NCI-H748 (cell line): ENCODE measurements around the gene NRXN3.

Experiments used
- DNase-seq: peaks from one replicate; lab custom pipeline; 2025; ENCODE audit not compliant: unreplicated experiment; lab: John Stamatoyannopoulos, UW

NRXN3 gene

DNA sequence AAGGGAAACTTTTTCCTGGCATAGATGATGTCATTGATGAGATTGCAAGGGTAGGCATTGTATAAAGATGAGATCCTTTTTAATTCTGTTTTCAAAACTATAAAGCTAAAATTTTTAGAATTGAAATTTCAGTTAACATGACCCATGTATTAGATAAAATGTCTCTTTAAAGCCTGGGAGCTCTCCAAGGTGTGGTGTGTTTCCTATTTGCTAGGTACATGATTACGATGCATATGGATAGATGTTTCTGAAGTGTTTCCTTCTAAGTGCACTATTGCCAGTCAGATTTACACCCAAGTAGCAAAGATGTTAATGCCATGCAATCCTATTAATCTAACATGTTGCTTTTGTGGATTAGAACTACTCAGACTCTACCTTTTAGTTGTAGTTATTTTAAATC lies 1206.4 kb downstream of the NRXN3 start:
- no peak for DNase-seq

DNA sequence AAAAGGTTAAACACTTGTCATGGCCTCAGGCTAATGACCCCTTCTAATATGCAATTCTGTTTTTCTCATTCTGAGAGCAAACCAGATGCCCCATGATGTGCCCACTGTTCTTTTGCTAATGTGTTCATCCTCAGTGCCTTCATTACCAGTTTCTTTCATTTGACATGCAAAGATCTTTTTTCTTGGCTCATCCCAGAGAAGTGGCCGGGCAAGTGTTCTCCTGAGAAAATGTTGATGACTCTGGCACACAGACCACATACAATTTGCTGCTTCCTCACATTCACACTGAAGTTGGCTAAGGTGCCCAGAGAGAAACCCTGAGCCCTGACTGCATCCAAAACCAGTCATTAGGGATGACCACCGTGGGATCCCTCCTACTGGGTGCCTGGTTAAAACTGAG lies 1207.8 kb downstream of the NRXN3 start:
- no peak for DNase-seq

DNA sequence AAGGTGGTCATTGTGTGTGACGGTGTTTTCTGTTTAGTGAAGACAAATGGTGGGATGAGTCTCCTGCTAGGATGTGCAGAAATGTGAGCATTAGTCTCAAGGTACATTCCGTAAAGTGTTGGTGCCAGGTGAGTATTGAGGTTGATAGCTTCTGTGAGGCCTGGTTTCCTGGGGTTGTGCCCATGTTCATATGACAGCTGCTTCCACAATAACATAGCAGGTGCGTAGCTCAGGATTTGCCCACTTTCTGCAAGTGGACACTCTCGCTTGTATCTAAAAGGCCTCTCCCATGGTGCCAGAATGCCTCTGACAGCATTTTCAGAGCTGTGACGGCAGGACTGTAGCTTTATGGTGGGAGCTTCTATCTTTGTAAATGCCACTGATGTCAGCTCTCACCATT lies 1209.1 kb downstream of the NRXN3 start:
- no peak for DNase-seq

DNA sequence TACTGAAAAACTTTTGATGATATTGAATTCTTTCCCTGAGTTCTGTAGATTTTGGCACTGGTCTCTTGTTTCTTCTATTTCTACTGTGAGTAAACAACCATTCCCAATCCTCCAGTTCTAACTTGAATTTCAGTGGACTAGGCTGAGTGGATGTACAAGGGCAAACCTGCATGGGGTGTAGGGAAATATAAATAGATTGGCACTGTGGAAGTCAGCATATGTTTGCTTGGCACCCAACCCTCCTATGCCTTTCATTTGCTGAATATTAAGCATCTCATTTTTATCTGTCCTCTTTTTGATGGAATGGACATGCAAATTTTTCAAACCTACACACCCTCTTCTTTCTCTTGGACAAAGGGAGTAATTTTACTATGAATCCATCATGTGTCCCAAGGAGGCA lies 1212.9 kb downstream of the NRXN3 start:
- no peak for DNase-seq

DNA sequence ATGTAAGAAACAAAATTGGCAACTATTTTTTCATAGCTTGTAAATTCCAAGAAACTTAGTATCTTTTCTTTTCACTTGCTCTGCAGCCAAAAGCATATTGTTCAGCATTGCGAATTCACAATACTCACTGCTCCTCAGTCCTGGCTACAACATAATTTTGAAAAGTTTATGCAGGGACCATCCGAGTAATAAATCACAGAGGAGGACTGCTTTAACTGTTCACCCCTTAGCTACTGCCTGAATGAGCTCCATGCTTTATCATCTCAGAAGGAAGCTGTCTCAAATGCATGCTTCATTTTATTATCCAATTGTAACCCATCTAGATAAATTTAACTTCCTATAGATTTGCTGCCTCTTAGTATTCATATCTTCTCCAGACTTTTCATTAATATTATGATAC lies 1213.3 kb downstream of the NRXN3 start:
- no peak for DNase-seq

DNA sequence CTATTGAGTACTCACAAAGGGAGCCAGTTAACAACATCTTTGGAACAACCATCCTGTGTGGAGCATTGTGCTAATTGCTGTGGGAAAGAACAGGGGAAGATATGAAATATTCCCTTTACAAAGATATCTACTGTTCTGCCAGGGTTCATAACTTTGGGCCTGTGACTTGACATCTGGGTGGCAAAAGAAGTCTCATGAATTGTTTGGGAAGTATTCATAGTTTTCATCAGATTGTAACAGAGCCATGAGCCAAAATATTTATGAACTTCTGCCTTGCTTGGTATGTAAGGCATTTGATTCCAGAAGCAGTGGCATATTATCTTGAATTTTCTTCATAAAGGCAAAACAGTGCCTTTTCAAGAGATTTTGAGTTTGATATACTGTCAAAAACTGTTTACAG lies 1224.9 kb downstream of the NRXN3 start:
- DNase-seq, result no peak

DNA sequence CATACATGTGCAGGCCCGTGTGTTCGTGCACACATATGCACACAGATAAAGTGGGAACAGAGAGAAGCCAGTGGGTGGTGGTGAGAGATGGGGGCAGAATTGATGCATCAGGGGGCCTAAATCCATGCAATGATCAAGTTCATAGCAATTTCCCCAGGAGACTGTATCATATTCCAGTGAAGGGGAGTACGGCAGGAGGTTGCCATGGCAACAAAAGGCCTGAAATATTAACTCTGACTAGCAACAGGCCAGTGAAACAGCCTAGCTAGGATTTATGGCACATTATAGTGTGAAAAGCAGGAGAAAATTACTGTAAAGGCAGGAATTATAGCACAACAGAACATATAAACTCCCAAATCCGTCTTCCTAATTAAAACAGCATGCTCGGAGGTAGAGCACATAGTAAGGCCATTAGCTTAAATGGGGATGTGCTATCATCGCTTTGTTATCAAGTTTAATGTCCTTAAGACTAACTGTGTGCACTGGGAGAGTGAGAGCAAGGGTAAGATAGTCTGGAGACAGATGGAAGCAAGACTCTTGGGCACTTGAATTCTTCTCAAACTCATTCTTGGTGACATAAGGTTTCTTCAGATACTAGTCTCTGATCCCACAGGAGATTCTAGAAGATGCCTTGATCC lies 1234.8 kb downstream of the NRXN3 start:
- DNase-seq, result peak; percentile 62

DNA sequence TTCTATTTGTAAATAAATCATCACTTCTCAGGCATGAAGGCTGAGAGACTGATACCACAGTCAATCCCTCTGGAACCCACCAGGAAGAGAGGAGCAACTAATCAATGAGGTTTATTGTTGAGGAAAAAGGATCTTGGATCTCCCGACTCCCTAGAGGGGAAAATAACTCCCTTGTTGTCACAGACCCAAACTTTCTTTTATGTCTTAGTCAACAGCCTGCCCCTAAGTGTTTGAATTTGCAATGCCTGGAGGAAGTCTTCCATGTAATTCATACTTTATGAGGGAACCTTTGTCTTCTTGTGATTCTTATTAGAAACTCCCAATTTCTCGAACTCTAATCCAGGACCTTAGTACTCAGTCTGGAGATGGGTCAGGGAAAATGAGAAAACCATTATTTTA lies 1235.3 kb downstream of the NRXN3 start:
- DNase-seq, result no peak

DNA sequence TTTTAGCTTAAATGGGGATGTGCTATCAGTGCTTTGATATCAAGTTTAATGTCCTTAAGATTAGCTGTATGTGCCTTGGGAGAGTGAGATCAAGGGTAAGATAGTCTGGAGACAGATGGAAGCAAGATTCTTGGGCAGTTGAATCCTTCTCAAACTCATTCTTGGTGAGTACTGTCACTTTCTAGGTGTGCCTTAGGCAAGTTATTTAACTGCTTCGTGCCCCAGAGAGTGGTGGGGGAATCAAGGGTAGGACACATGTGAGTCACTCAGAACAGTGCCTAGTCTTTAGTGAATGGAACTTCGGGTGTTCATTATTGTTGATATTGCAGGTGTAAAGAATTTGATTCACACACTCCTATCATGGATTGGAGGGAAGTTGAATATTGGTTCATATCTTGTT lies 1237.4 kb downstream of the NRXN3 start:
- no peak for DNase-seq

DNA sequence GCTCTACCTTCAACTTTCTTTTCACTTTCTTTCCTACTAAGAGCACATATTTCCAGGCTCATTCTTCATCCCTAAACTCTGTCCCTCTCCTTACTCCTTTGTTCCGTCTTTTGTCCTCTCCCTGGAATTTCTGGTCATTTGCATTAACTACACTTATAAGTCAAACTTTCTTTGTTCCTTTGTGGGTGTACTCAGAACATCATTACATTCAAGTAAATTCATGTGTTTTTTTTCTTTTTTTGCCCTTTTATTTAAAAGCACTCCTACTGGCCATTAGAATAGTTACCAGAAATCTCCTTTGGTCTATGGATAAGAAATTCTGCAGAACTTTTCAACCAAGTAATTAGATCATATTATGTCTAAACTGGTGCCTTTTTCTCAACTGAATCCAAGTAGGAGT lies 1238.5 kb downstream of the NRXN3 start:
- DNase-seq, result no peak

DNA sequence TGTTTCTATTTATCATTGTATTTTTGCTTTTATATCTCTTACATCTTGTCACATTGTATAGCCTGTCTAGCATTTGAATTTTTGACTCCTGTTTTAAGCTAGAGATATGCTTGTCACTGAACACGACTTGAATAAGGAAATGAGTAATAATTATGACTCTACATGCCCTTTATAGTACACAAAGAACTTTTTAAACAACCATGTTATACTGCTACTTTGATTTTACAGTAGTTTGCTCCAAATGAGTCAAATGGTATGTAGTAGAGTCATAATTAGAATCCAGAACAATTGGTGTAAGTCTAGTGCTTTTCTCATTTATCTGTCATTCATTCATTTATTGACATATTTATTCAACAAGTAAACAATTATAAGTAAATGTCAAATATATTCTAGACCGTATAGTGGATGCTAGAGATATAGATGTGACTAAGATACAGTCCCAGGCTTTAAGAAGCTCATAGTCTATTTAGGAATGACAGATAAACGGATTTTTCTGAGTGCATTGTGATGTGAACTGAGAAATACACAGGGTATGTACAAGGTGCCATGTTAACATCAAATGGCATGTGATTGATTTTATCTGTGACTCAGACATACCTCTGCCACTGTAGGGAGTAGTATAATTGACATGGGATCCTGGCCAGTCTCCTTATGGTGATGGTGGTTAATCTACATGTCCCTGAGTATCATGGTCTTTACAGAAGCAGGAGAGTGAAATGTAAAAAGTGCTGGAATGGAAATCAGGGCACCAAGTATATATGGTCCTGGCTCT lies 1241.4 kb downstream of the NRXN3 start:
- DNase-seq, result no peak

DNA sequence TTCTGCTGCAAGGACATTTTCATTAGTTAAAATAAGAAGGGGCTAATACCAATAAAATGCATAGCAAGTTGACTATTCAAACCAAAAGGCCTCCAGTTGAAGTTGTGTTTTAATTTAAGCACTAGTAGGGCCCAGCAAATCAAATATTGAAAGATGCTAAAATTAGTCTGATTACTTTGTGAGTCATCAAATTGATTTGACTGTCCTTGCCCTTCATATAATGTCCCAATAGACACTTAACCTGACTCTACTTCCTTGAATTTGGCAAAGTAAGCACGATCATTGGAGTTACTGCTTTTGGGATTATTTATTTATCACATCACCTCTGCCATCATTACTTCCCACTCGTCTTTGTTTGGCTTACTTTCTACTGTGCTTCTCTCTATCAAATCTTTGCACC lies 1242.6 kb downstream of the NRXN3 start:
- DNase-seq, result no peak

DNA sequence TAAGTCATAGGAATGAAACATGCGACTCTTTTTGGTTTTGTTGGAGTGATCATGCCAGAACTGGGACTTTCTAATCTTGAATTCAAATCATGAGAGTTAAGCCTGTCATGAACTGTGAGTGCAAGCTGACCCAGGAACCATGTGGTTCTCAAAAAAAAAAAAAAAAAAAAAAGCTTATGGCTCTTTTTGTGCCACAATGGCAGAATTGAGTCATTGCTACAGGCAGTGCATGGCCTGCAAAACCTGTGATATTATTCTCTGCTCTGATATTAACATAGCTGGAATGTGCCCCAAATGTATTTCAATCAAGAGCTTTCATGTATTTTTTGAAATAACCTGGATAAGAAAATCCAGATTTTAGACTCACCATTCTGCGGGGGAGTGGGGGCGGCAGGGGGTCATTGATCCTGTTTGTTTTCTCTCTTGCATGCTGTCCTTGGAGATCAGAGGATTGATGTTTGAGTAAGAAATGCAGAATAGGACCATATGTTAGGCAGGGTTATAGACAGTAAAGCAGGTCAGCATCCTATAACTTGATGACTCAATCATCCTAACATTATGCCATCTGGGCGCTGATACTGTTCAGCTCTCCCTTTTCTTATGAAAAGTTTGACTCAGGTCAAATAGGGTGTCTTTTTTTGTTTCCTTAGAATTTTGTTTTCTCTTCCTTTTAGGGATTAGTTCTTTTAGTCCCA lies 1243.7 kb downstream of the NRXN3 start:
- no peak for DNase-seq

DNA sequence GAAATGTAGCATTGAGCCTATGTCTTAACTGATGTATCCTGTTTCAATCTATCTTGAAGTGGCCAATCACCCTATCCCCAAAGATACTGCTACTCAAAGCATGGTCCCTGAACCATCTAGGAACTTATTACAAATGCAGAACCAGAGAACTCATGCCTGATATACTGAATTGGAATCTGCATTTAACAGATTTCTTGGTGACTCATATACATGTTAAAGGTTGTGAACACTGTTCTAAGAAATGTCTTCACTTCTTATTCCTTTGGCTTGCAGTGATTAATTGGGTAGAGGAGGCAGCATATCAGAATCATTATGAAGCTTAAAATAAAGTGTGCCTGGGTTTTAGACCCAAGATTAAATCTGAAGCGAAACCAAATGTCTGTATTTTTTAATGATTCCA lies 1245.6 kb downstream of the NRXN3 start:
- DNase-seq, result no peak

DNA sequence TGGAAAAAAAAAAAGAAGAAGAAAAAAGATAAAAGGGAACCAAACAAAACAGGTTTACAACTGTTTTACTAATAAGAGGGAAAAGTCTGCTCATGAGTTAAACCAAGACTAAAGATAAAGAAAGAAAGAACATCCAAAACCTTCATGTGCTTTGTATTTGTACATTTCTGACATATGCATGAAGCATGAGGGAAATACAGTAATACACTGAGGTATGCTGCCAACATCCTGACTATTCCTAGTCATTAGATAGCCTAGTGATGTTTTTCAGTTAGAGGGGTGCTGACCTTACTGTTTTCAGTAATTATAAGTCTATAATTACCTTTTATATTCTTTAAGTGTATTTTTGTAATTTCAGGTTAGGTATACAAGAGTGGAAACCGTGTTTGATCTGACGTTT lies 1247.8 kb downstream of the NRXN3 start:
- no peak for DNase-seq

DNA sequence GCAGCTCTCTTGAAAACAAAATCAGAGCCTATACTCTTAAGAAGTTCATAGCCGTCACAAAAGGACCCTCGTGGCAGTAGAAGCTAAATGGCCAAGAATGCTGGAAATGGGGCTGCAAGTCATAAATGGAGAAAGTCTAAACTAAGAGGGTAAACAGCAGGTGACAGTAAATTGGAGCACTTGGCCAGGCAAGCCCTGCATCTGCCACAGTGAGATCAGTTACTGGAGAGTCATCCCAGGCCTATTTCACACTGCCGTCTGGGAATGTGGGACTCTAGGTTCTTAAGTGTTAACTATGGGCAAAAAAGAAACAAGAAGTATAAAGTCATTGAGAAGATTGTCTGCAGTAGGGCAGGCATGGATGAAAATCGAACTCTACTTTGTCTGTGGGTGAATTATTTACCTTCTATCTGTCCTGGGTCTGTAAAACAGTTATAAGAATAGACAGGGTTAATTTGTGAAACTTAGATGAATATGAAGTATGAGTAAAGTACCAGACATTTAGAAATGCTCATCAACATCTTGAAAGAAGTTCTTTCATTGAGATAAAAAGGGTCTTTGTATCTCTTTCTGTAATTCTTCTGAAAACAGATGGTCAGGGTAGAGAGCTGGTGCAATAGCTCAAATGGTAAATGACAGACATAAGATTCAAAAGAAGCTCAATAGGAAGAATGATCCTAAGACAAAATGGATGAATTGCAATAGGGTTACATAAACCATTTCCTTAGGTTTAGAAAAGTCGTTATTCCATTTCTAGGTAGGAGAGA lies 1248.7 kb downstream of the NRXN3 start:
- DNase-seq, result no peak

DNA sequence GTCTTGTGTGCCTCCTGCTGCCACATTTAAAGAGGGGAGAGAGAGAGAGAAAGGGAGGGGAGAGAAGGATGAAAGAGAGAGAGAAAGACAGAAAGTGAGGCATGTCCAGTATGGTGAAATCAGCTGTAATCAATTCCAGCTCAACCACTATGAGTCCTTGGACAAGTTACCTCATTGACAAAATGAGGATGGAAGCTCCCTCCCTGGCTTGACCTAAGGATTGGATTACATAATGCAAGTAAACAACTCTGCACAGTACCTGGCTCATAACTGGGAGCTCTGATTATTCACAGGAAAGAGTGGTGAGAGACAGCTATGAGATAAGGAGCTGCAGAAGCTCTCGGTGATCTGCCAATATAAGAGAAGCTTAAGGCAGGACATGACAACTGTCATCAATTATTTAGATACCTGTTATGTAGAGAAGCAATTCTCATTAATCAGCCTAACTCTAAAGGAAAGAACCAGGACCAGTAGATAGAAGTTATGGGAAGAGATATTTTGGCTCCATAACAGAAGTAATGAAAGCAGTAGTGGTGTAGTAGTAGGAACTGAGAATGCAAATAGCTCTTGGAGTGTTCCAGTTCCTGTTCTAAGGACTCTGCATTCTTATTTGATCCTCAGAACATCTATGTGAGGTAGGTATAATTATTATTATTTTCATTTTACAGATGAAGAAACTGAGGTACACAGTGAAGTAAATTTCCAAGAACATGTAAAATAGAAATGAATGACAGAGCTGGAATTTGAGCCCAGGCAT lies 1249.6 kb downstream of the NRXN3 start:
- no peak for DNase-seq

DNA sequence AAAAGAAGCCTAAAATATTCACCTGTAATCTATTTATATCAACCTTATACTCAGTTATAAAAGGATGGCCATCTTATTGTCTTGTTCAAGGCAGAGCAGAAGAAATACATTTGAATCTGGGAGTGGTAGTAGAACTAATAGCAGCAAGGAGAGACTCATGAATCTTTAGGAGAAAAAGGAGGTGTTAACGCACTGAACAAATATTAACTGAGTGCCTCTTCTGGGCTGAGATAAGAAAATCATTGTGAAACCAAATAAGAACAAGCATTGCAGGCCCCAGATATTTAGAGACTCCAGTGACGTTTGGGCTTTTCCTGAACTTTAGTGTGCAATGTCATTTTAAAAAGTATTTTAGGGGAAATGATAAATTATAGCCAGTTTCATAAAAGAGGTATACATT lies 1250.6 kb downstream of the NRXN3 start:
- no peak for DNase-seq

DNA sequence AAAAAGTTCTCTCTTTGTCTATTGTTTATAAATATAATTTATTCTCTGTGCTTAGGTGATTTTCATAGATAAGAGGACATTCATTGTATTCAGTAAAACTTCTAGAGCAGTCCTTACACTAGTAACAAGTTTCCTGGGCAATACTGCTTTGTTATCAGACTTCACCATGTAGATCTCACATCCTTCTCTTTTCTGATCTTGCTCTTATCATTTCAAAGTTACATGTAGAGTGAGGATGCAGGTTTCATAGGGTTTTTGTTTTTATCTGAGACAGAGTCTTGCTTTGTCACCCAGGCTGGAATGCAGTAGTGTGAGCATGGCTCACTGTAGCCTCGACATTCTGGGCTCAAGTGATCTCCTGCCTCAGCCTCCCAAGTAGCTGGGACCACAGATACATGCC lies 1251.6 kb downstream of the NRXN3 start:
- no peak for DNase-seq

DNA sequence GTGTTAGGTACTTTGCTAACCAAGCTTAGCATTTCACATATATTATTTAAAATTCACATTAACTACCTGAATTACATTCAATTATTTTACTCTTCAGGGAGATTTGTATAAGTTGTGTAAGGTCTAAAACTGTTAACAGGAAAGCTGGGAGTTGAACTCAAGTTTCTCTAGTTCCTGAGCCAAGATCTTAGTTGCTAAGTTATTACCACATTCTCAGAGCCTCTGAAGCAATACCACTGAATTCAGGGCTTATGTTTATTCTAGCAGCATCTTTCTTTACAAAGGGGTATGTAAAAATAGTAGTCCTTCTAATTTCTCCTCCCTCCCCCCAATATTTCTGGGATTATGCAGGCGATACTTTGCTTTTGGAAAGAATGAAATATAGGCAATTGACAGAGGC lies 1254.3 kb downstream of the NRXN3 start:
- DNase-seq, result no peak
